GM19328 (cell line): ENCODE data around the gene PTPN21.

ENCODE experiments used
- ATAC-seq: cut with Tn5 transposase; IDR thresholded peaks from one replicate; pipeline ENCODE4 v1.9.1; 2021; ENCODE audit warnings: mild to moderate bottlenecking, moderate library complexity; ENCODE audit not compliant: unreplicated experiment

Gene PTPN21

DNA sequence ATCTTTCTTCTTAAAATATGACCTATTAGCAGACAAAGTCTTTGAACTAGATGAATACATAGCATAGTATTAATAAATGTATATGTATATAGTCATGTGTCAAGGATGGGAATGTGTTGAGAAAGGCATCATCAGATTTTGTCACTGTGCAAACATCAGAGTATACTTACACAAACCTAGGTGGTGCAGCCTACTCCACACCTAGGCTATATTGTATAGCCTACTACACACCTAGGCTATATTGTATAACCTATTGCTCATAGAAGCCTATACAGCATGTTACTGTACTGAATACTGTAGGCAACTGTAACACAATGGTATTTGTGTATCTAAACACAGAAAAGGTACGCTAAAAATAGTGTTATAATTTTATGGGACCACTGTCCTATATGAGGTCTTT is 47.6 kb downstream of the PTPN21 start:
- no peak for ATAC-seq

DNA sequence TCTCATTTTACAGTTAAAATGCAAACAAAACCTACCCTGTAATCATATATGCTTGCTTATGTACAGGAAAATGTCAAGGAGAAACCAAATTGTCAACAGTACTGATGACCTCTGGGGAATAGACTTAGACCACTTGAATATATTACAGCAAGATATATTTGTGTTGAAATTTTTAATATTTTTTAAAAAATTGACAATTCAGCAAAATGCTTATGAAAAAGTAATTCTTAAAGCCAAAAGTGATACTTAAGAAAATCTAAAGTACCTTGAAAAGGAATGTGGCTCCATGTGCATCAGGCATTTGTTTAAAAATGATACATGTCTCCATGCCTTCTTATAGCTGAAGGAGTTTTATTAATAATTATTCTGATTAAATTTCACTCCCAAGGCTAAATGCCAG is 49.2 kb downstream of the PTPN21 start:
- no peak for ATAC-seq

DNA sequence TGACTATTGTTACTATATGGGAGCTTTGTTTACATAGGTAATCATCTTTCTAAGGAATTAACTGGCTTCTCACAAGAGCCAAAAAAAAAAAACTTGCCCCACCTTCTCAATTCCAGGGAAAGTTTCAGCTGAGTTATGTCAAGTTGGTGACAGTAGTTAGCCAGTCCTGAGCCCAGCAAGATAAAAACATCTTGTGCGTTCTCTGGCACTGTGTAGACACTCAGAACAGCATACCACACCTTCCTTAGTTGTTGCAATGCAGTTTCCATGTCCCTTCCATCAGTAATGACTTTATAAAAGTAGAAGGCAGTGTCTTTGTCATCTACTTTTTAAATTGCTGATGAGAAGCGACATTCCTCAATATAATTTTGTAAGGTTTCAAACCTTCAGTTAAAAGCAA is 50.2 kb downstream of the PTPN21 start:
- no peak for ATAC-seq

DNA sequence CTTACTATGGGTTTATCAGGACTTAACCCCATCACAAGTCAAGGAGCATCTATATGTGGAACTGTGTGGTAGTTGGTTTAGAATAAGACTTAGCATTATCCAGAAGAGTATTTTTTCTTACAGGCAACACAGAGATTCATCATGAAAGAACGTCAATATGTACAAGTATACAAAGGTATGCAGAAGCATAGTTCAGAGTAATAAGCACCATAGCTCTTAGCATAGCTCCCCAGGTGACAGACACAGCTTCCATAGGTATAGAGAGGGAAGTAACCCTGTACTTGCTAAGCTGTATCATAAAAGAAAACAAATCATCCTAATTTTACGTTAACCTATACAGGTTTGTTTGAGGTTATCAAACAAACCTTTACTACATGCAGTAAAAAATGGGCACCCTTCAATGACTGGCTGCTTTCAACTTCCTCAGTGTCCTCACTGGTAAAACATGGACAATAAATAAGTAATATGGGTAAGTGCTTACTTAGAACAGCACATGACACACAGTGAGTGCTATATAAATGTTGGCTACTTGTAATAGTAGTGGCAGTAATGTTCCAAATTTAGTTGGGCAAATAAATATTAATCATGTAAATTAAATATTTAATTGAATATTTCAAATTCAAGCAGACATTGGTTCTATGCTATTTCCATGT is 50.9 kb downstream of the PTPN21 start:
- no peak for ATAC-seq

DNA sequence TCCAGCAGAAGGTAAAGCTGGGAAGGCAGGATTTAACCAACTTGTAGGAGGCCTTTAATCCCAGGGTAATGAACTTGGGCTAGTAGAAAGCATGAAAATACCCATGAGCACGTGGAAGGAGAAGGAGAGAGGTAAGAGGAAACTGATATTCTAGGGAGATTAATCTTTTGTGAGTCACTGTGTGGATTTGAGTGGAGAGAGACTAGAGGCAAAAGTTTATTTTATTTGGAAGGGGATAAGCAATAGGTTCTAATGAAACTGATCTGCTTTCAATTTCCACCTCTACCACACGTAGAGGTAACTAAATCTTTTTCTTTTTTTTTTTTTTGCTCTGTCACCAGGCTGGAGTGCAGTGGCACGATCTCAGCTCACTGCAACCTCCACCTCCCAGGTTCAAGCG is 52.1 kb downstream of the PTPN21 start:
- ATAC-seq, result no peak

DNA sequence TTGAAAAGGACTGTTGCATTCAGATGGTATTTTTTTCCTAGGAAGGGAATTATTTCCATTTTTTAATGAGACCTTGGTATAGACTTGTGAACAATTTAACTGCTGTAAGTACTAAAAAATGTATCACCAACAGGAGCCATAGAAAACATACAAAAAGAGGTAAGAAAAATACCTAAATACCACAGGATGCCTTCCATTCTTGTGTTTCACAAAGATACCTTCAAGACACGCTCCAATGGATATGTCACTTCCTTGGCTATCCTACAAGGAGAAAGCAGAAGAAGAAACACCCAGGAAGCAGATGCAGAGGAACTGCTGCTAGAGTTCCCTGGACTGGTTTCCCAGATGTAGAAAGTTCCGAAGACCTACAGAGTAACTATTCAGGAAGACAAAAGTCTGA is 54.2 kb downstream of the PTPN21 start:
- no peak for ATAC-seq

DNA sequence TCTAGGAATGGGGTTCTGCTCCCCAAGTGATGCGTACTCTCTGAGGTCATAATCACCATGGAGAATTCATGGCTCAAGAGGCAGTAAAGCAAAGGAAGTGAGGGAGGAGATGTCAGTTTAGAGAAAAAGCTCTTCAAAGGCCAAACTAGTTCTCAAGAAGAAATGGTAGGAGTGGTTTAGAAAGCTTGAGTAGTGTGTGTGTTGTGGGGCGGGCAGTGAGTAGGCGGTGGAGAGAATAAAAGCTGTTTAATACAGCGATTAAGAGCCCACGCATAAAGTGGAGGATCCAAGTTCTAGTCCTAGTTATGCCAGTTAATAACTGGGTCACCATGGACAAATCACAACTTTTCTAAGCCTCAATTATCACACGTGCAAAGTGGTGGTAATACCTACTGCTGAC is 55.6 kb downstream of the PTPN21 start:
- ATAC-seq, result no peak

DNA sequence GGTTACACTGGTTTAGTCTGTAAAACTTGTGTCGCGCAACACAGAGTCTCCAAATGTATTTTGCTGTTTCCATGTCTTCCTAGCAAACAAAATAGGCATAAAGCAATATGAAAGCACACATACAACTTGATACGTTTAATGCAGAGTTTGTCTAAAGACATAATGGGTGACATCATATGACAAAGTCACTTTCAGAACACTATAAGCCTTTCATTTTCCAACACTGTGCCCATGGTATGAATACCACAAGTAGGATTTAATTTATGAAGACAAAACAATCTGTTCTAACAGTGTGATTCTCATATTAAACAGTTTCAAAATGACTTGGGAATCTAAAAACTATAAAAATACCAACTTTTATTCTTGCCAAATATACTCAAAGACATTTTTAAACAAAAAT is 58.4 kb downstream of the PTPN21 start:
- no peak for ATAC-seq

DNA sequence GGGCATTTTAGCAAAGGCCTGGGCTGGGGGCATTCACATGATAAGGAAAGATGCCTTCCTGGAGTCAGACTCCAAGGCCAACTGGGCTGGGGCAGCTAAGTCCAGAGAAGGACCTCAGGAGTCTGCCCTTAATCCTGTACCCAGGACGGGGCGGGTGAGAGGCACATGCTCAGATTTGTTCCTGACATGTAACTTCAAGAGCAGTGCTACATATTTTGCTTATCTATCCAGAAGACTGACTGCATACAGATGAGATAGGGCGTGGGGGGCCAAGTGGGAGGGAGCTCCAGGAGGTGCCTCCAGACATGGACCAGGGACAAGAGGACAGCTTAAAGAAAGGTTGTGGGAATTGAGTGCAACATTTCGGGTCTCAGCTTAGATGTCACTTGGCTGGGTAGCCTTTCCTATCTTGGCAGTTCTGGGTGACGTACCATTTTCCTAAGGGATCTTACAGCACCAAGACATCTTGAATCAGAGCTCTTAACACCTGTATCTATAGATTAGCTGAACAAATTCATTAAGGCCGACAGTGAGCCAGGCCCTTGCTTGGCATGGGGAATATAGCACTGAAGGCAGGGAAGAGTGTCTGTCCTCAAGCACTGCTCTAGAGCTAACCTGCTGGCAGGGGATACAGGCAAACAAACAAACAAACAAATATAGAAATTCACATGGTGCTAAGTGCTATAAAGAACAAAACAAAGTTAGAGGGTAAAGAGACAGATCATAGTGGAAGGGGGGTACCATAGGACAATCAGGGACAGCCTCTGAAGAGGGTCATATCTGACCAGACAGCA is 61.2 kb downstream of the PTPN21 start:
- no peak for ATAC-seq

DNA sequence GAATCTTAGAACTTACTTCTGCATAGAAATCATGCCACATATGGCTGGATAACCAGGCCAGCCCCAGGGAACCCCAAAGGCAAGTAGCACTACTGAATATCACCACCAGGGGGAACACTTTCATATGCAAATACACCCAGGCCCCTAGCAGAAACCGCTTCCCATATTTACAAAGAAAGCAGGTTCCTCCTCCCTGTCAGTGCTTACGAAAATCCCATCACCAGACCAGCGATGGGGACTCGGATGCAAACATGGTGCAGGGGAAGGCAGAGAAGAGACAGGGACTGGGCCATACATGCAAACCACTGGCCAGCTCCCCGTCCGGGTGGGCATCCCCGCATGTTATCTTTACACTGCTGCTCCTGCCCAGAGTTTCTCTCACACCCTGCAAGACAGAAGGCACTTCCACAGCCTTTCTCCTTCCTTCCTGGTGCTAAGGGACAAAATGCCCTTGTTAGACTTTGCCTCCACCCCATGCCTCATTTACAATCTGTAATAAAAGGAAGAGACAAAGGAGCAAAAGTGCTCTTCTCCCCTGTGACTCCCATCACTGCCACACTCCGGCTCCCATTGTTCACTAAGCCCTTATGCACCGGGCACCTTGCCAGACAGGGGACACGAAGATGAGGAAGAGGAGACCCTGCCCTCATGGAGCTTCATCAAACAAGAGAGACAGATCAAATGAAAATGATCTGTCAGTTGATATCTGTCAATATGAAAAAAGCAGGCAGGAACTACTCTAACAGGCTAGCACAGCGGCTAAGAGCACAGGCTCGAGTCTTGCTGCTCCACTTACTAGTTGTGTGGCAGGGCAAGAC is 62.3 kb downstream of the PTPN21 start:
- peak; percentile 86 for ATAC-seq

DNA sequence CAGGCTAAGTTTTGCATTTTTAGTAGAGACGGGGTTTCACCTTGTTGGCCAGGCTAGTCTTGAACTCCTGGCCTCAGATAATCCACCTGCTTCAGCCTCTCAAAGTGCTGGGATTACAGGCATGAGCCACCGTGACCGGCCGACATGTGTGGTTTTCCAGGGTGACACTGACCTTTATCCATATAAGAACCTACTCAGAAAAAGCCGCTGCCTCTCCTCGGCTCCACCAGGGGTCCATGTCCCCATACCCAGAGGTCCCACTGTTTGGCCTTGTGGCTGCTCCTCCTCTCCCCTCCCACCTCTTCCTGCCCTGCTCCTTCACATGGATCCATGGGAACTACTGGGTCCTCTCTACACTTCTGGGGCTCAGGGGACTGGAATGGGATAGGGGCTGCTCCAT is 64.6 kb downstream of the PTPN21 start:
- no peak for ATAC-seq

DNA sequence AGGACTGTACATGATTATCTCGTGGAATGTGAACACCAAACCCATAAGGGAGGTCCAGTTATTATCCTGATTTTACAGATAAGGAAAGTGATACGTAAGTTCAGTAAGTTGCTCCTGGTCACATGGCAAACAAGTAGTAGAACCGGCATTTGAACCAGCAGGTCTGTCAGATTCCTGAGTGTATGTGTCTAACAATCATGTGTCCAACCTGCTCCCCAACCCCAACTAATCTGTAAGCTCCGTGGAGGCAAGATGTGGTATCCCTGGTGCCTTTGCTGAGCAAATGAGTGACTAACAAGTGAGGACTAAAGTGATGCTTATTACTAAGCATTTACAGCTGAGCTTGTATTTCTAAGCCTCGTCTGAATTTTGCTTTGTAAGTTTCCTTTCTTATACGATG is 65.9 kb downstream of the PTPN21 start:
- ATAC-seq, result no peak

DNA sequence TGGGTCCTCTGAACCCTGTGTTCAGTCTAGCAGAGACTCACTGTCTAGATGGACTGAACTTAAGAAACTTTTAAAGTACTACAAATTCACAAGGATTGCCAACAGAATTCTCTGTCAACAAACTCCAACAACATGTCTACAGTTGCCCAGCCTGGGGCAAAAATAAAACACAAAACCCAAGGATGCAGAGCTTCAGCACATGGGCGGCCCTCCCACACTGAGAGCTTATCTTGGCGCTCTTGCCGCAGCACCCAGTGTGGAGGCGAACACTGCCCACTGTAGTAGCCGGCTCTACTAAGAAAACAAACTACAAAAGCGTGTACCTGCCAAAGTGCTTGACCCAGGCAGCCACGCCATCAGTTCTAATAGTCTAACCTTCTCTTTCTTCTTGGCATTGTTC is 66.7 kb downstream of the PTPN21 start:
- no peak for ATAC-seq

DNA sequence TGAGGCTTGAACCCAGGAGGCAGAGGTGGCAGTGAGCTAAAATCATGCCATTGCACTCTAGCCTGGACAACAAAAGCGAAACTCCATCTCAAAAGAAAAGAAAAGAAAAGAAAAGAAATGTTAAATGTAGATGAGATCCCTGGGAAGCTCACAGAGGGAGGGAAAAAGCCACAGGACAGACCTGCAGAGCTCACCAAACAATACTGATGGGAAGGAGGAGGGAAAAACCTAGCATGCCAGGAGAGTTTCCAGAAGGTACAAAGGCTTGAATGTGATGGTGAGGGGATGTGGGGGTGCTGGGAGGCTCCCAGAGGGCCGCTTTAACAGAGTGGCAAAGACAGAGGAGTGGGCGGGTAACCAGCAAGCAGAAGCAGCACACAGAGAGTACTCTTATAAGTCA is 72.3 kb downstream of the PTPN21 start:
- ATAC-seq, result no peak

DNA sequence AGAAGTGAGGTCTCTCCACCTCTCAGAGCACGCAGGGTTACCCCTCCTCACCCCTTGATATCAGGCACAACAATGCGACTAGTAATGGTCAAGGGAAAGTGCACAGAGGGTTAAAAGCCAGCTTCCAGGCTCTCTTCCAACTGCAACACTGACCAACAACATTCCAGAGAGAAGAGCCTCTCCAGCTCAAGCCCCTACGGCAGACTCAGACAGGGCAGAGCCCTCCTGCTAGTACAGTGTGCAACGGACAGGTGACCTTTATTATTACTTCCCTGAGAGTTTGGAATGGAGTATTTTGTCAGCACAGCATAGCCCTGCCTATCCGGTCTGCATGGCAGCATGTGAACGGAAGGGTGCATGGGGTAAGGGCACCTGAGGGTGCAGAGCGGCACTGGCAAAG is 73.0 kb downstream of the PTPN21 start:
- ATAC-seq, result no peak

DNA sequence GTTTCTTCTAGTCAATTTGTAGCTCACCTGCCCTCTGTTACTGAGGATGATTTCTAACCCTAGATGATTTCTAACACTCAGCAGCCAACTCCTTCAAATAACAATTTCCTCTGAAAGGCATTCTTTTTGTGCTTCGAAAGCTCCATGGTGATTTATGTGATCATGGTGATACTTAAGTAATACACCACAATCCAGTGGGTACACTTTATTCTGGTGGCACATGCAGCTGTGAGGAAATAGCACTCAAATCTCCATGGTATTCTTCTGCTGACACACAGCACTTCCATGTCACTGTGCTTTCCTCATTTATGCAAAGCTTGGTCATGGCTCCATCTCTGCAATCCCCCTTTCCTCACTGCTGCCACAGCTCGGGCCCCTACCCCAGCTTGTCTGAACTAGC is 73.7 kb downstream of the PTPN21 start:
- no peak for ATAC-seq

DNA sequence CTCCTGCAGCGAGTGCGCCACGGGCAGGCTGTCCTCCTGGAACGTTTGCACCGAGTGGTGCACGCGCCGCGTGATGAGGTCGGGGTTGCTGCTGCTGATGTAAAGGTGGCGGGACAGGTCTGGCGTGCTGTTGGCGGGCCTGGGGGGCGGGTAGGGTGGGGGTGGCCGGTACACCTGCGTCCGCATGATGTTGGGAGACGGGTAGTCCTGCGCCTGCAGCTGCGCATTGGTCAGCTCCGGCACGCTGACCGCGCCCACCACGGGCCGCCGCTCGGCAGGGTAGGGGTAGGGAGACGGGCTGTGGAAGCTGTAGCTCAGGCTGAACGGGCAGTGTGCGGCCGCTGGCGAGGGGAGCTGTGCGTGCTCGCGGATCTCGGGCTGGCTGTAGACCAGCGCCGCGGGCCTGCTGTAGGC is 75.2 kb downstream of the PTPN21 start:
- ATAC-seq, result no peak

DNA sequence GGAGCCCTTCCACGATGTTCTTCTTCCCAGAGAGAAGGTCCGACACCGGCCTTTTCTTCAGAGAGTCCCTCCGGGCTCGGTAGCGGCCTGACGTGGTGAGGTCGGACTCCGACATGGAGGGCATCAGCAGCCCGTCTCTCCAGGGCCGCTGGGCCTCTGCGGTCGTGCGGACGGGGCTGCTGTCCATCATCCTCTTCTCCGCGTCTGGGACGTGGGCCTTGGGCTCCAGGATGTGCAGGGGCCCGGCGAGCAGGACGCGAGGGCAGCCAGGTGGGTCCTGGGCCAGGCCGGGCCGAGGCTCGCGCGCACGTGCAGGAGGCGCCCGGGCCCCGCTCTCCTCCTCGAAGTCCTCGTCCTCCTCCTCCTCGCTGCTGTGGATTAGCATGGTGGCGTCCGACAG is 75.9 kb downstream of the PTPN21 start:
- no peak for ATAC-seq

DNA sequence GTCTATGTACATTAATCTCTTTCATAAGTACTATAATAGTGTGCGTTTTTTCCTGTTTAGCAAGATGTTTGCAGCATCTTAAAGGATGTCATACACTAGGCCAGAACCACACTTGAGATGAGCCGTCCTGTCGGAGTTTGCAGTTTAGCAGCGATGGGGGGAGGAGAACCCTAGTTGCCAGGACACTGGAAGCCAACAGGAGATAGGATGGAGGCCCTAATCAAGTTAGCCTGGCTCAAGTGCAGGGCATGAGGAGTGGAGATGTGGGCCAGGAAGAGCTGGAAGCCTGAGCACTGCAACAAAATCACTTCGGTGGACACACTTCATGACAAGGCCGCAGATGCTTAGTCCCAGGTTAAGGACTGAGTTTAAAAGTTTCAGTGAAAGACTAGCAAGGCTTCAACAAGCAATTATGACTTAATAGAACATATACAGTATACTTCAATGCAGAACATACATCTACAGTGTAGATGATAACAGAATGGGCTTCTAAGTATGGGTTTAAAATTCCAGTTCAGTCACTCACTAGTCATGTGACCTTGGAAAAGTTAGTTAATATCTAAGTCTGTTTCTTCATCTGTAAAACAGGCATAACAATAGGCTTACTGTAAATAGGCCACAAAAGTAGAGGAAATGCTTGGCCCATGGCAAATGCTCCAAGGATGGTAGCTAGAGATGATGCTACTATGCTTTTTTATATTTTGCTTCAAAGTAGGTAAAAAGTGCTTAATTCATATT is 77.1 kb downstream of the PTPN21 start:
- ATAC-seq, result no peak

DNA sequence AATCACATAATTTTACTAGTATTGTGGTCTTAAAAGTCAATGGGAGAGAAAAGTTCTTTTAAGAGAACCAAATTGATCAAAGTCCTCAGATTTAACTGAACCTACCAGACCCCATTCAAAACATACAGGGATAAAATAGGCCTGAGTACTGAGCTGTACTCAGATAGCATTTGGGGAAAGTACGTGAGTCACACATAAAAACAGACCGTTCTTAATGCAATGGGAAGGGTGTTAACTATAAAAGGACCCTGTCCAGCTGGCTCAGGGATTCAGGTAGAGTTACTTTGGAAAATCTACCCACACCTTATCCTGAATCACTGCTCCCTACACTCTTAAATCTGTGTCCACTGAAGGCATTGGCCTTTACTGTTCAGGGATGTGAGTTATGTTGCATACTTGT is 78.0 kb downstream of the PTPN21 start:
- ATAC-seq, result no peak

DNA sequence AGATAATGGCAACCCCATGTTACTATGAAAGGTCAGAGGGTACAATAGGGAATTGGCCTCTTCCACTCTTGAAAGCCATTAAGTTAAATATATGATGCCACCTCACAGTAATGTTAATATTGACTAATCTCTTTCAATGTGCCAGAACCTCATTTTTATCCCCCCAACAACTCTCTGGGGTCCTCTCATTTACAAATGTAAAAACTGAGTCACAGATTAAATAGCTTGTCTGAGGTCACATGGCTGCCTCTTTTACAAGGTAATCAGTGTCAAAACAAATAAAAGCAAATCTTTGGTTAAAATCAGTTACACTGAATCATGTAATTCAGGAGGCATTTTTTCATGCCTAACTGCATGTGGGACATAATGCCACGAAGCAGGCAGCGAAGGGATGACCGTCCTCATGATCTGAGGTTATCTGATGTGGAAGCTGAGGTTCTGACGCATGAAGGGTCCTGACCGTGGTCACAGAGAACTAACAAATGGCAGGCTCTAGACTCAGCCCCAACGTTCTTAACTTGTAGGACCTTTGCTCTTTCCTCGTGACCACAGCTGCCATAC is 78.5 kb downstream of the PTPN21 start:
- ATAC-seq, result no peak
